GM18526 (cell line): Measurements from ENCODE around the gene TRNP1.

Source experiments
- POLR2A ChIP-seq: IDR thresholded peaks from 3 replicates; pipeline ENCODE4 v1.6.1; 2011; ENCODE audit not compliant: insufficient read length; ENCODE audit errors: extremely low read depth

TRNP1 gene

GRCh38 chr1:26993237-26994019 lies at the start of gene TRNP1:
TSS of gene TRNP1 (plus strand) at chr1:26993692. CDS start at chr1:26993787, 95 bp downstream.
- TF ChIP-seq POLR2A = peak; percentile 45

GRCh38 chr1:26945138-26945537 lies 48.4 kb upstream of the TRNP1 start:
- no peak for TF ChIP-seq POLR2A

- TF ChIP-seq POLR2A = no peak
Measured at GRCh38 chr1:26945728-26946127, 47.8 kb upstream of the TRNP1 start.

GRCh38 chr1:26946270-26946669 lies 47.2 kb upstream of the TRNP1 start:
- TF ChIP-seq POLR2A = no peak

- TF ChIP-seq POLR2A = no peak
Measured at GRCh38 chr1:26949266-26949925, 44.1 kb upstream of the TRNP1 start.

- no peak for TF ChIP-seq POLR2A
Measured at GRCh38 chr1:26949926-26950319, 43.6 kb upstream of the TRNP1 start.

GRCh38 chr1:26950602-26951001 lies 42.9 kb upstream of the TRNP1 start:
- TF ChIP-seq POLR2A = no peak

GRCh38 chr1:26951216-26951615 lies 42.3 kb upstream of the TRNP1 start:
- no peak for TF ChIP-seq POLR2A

- no peak for TF ChIP-seq POLR2A
Measured at GRCh38 chr1:26951821-26952497, 41.5 kb upstream of the TRNP1 start.

- no peak for TF ChIP-seq POLR2A
Measured at GRCh38 chr1:26953374-26953773, 40.1 kb upstream of the TRNP1 start.

- no peak for TF ChIP-seq POLR2A
Measured at GRCh38 chr1:26956321-26956720, 37.2 kb upstream of the TRNP1 start.

- TF ChIP-seq POLR2A = no peak
Measured at GRCh38 chr1:26957306-26957705, 36.2 kb upstream of the TRNP1 start.

GRCh38 chr1:26959270-26959669 lies 34.2 kb upstream of the TRNP1 start:
- TF ChIP-seq POLR2A = no peak

- TF ChIP-seq POLR2A = no peak
Measured at GRCh38 chr1:26959722-26960624, 33.5 kb upstream of the TRNP1 start, which contains the start of gene KDF1. TSS of gene KDF1 (minus strand) at chr1:26960468. CDS start at chr1:26952380, 8,088 bp downstream.

GRCh38 chr1:26960625-26960966 lies 32.9 kb upstream of the TRNP1 start:
- no peak for TF ChIP-seq POLR2A
